GM12878 (cell line): Measurements from ENCODE around the gene TNRC6B. TPM values are rescaled to one million over a fixed set of nuclear protein-coding genes. Genes with fewer than 3 reads are reported as not detected.

Experiments
- ATAC-seq: fragments of 200-7000 bp; cut with Tn5 transposase; 3 replicates; pipeline ENCODE4 v1.9.1; 2020; ENCODE audit warnings: mild to moderate bottlenecking, moderate library complexity
- BruUV-seq: library from RNA; stranded (reverse); fragments of 400-500 nt; replicated peaks from 2 replicates; lab custom pipeline; 2021; lab: Mats Ljungman, UMichigan
- CTCF ChIA-PET: fragments of 300-600 bp; sonication (Branson Sonifier 250); formaldehyde crosslinking; extraction: SDS; loops from one replicate; lab custom pipeline; 2021; ENCODE audit warnings: inconsistent platforms; lab: Yijun Ruan, JAX
- POLR2A ChIA-PET: fragments of 350-600 bp; formaldehyde crosslinking; extraction: SDS; loops from one replicate; lab custom pipeline; 2021; ENCODE audit warnings: inconsistent platforms; lab: Charles Lee
- RAD21 ChIA-PET: fragments of 300-600 bp; sonication (Branson Sonifier 250); formaldehyde crosslinking; loops from one replicate; lab custom pipeline; 2023; ENCODE audit warnings: antibody characterized with exemption; ENCODE audit not compliant: unreplicated experiment; lab: Charles Lee
- SMC1A ChIA-PET: fragments of 300-600 bp; sonication (Branson Sonifier 250); formaldehyde crosslinking; loops from one replicate; lab custom pipeline; 2023; ENCODE audit not compliant: unreplicated experiment, uncharacterized antibody; lab: Charles Lee
- DNase-seq: peaks from one replicate; pipeline ENCODE4 v3.0.0-alpha.2; 2011; ENCODE audit warnings: low read depth, low spot score
- FAIRE-seq: peaks from 3 replicates; lab custom pipeline; 2011; peaks lifted over from hg19 to GRCh38; lab: Jason Lieb, UNC
- H2AFZ ChIP-seq: 2 replicates; pipeline ENCODE4 v1.6.0; 2011; ENCODE audit warnings: low read depth, low read length, control low read depth; ENCODE audit not compliant: control insufficient read depth
- H3K27ac ChIP-seq: 2 replicates; pipeline ENCODE4 v1.5.1; 2011; ENCODE audit warnings: control low read depth; ENCODE audit not compliant: control insufficient read depth, insufficient read depth
- H3K27me3 ChIP-seq, 2 experiments: replicated peaks in 1 of 2; 2 replicates each; pipeline versions ENCODE4 v1.6.0 to v1.6.1; 2011; ENCODE audit warnings: low read length in 1 of 2; ENCODE audit not compliant: control insufficient read depth in 2 of 2, insufficient read depth in 2 of 2
- H3K36me3 ChIP-seq, 2 experiments: 2 replicates each; pipeline ENCODE4 v1.5.1; 2011; ENCODE audit warnings: low read length in 1 of 2; ENCODE audit not compliant: control insufficient read depth in 2 of 2, insufficient read depth in 2 of 2
- H3K4me1 ChIP-seq: 2 replicates; pipeline ENCODE4 v1.6.1; 2011; ENCODE audit warnings: mild to moderate bottlenecking, low read length, moderate library complexity, mixed read lengths; ENCODE audit not compliant: control insufficient read depth, insufficient read depth
- H3K4me2 ChIP-seq: 2 replicates; pipeline ENCODE4 v1.6.0; 2011; ENCODE audit warnings: control low read depth; ENCODE audit not compliant: control insufficient read depth, insufficient read depth
- H3K4me3 ChIP-seq: fragments of 200-600 bp; sonication (generic); 2 replicates; pipeline ENCODE4 v1.5.1; 2016
- H3K79me2 ChIP-seq: 2 replicates; pipeline ENCODE4 v1.6.0; 2011; ENCODE audit warnings: low read length; ENCODE audit not compliant: control insufficient read depth, insufficient read depth
- H3K9ac ChIP-seq: 2 replicates; pipeline ENCODE4 v1.8.0; 2011; ENCODE audit warnings: low read length, control low read depth, mixed read lengths; ENCODE audit not compliant: control insufficient read depth, insufficient read depth
- H3K9me3 ChIP-seq: replicated peaks from 3 replicates; pipeline ENCODE4 v1.5.1; 2011; ENCODE audit warnings: mild to moderate bottlenecking, low read length; ENCODE audit not compliant: control insufficient read depth, insufficient read depth
- H4K20me1 ChIP-seq: 2 replicates; pipeline ENCODE4 v1.6.0; 2011; ENCODE audit not compliant: control insufficient read depth, insufficient read depth
- ASH2L ChIP-seq: fragments of 300-600, 200-600 bp; sonication (generic); IDR thresholded peaks from 2 replicates; pipeline ENCODE4 v1.6.1; 2017; ENCODE audit warnings: low read depth, mild to moderate bottlenecking, borderline replicate concordance
- BCL11A ChIP-seq: IDR thresholded peaks from 2 replicates; pipeline ENCODE4 v1.6.1; 2011; ENCODE audit warnings: low read depth, low read length
- CBX5 ChIP-seq: sonication (generic); IDR thresholded peaks from 2 replicates; pipeline ENCODE4 v1.6.1; 2016; ENCODE audit warnings: low read depth, moderate library complexity, mild to moderate bottlenecking, inconsistent platforms
- DPF2 ChIP-seq: fragments of 450-650 bp; IDR thresholded peaks from 2 replicates; pipeline ENCODE4 v1.6.1; 2017; ENCODE audit warnings: mild to moderate bottlenecking
- ETV6 ChIP-seq, 2 experiments: fragments of 450-650 bp in 1 of 2; IDR thresholded peaks in 1 of 2; conservative IDR thresholded peaks in 1 of 2; 2 replicates each; pipeline ENCODE4 v1.6.1; 2014; ENCODE audit warnings: antibody characterized with exemption in 1 of 2, borderline replicate concordance in 1 of 2, low read depth in 1 of 2, mild to moderate bottlenecking in 1 of 2, moderate library complexity in 1 of 2
- GATAD2B ChIP-seq: fragments of 450-650 bp; conservative IDR thresholded peaks from 2 replicates; pipeline ENCODE4 v1.6.1; 2017; ENCODE audit warnings: low read depth, mild to moderate bottlenecking, moderate library complexity
- HCFC1 ChIP-seq: fragments of 150-350 bp; IDR thresholded peaks from 2 replicates; pipeline ENCODE4 v1.6.1; 2014; ENCODE audit warnings: low read length
- KAT2A ChIP-seq: conservative IDR thresholded peaks from 2 replicates; pipeline ENCODE4 v1.6.1; 2011; ENCODE audit warnings: low read depth, low read length; ENCODE audit not compliant: control insufficient read depth
- NR2F1 ChIP-seq: fragments of 450-650 bp; conservative IDR thresholded peaks from 2 replicates; pipeline ENCODE4 v1.6.1; 2017; ENCODE audit warnings: mild to moderate bottlenecking
- RELA ChIP-seq: fragments of 450-650 bp; IDR thresholded peaks from 2 replicates; pipeline ENCODE4 v1.8.0; 2014; ENCODE audit warnings: borderline replicate concordance; ENCODE audit not compliant: partially characterized antibody
- TCF12 ChIP-seq: IDR thresholded peaks from 2 replicates; pipeline ENCODE4 v1.6.1; 2011; ENCODE audit warnings: low read depth, mild to moderate bottlenecking, low read length
- ZNF622 ChIP-seq: fragments of 450-650 bp; IDR thresholded peaks from 2 replicates; pipeline ENCODE4 v1.6.1; 2017; ENCODE audit warnings: mild to moderate bottlenecking, inconsistent platforms
- ZSCAN29 ChIP-seq: fragments of 450-650 bp; IDR thresholded peaks from 2 replicates; pipeline ENCODE4 v1.6.1; 2017; ENCODE audit warnings: mild to moderate bottlenecking, moderate library complexity
- WGBS: methylation state at CpG from one replicate; pipeline ENCODE4 v1.1.6; 2016; ENCODE audit warnings: low lambda C conversion rate; ENCODE audit not compliant: insufficient replicate concordance, insufficient coverage; ENCODE audit errors: missing lambda C conversion rate; 5-methylcytosine and 5-hydroxymethylcytosine counted together
- in situ Hi-C: fragments of 300-500 bp; cut with MboI; formaldehyde crosslinking; loops from 9 replicates; pipeline ENCODE4 v1.14.3; 2018; ENCODE audit warnings: mixed read lengths
- intact Hi-C: fragments of 100-400 bp; cut with micrococcal nuclease; formaldehyde crosslinking; loops from one replicate; pipeline ENCODE4 v1.14.2; 2022; ENCODE audit not compliant: unreplicated experiment
- polyA plus RNA-seq, 11 experiments: library from polyadenylated mRNA; depleted of rRNA in 4 of 11; unstranded in 6 of 11; stranded (reverse) in 5 of 11; fragments of >200 nt; fragmentation: Nextera tagmentation in 4 of 11; fragmentation: Illumina TruSeq in 1 of 11; extraction: Ambion mirVana in 4 of 11; extraction: Trizol in 1 of 11; gene quantifications; 1 replicate in 1 of 11; 2 replicates in 10 of 11; pipeline versions ENCODE4 v1.2.1 to v1.2.3, GENCODE V29; 2011 to 2016; ENCODE audit warnings: inconsistent platforms in 2 of 11, missing spikeins in 2 of 11, low read depth in 1 of 11
- total RNA-seq, 4 experiments: library from RNA; depleted of rRNA in 3 of 4; stranded (reverse); fragments of >200 nt in 3 of 4; fragmentation: Illumina TruSeq in 1 of 4; extraction: Trizol in 1 of 4; gene quantifications; 2 replicates each; pipeline versions ENCODE4 v1.2.1 to v1.2.3, GENCODE V29; 2013 to 2021
- TF ChIP-seq, protein P1 (sequence below): fragments of 450-650 bp; IDR thresholded peaks from 2 replicates; pipeline ENCODE4 v1.6.1; 2018; ENCODE audit warnings: borderline replicate concordance, mild to moderate bottlenecking; ENCODE audit not compliant: partially characterized antibody
- TF ChIP-seq, protein P2 (sequence below): IDR thresholded peaks from 2 replicates; pipeline ENCODE4 v1.6.1; 2012; ENCODE audit warnings: low read depth, low read length, improper control_type of control experiment
- TF ChIP-seq, protein P3 (sequence below): fragments of 450-650 bp; IDR thresholded peaks from 2 replicates; pipeline ENCODE4 v1.6.1; 2016; ENCODE audit warnings: mild to moderate bottlenecking

Gene TNRC6B
- total and polyA plus RNA-seq, 10 of the 15 experiments (the other 5 are each of a cell fraction or from before 2014, with no cell fraction given), result 3.6 to 32.8 (median 16.4) TPM

GRCh38 chr22:40346185-40347118, 168.7 kb downstream of the TNRC6B start, which contains the start of gene ADSL:
Gene ADSL (plus strand): TSS chr22:40346500. CDS start chr22:40346559, 59 bp downstream.
- SMC1A ChIA-PET, result interaction anchor here (0.5 to 5.3 kb wide), 30 partner anchors 7 to 817 kb away, joined by 3 to 67 read pairs (median 4); partner anchors contain the start of gene TNRC6B
- no peak; the same call in 1 of the 2 replicates for TF ChIP-seq ZSCAN29
- TF ChIP-seq CBX5, result no peak
- peak; percentile 49; the same call in 1 of the 2 replicates for TF ChIP-seq DPF2
- peak; percentile 89 for TF ChIP-seq NR2F1
- no peak for TF ChIP-seq KAT2A
- 0 out of 2 replicates have a peak, but pooled peaks have one; percentile 28 for TF ChIP-seq TCF12
- TF ChIP-seq ZNF622, result no peak
- TF ChIP-seq BCL11A, result no peak
- TF ChIP-seq, protein P1, sequence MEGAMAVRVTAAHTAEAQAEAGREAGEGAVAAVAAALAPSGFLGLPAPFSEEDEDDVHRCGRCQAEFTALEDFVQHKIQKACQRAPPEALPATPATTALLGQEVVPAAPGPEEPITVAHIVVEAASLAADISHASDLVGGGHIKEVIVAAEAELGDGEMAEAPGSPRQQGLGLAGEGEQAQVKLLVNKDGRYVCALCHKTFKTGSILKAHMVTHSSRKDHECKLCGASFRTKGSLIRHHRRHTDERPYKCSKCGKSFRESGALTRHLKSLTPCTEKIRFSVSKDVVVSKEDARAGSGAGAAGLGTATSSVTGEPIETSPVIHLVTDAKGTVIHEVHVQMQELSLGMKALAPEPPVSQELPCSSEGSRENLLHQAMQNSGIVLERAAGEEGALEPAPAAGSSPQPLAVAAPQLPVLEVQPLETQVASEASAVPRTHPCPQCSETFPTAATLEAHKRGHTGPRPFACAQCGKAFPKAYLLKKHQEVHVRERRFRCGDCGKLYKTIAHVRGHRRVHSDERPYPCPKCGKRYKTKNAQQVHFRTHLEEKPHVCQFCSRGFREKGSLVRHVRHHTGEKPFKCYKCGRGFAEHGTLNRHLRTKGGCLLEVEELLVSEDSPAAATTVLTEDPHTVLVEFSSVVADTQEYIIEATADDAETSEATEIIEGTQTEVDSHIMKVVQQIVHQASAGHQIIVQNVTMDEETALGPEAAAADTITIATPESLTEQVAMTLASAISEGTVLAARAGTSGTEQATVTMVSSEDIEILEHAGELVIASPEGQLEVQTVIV, result peak; percentile 38
- 0 out of 2 replicates have a peak, but pooled peaks have one; percentile 53 for TF ChIP-seq ASH2L
- peak in 1 of 2 experiments; percentile 53; a peak in 2 of 4 replicates for TF ChIP-seq ETV6 (conservative IDR thresholded peaks at IDR 0.05 in 1 of 2, IDR thresholded peaks at IDR 0.05 in 1 of 2; ENCODE audit: borderline replicate concordance in 1 of 2, low read depth in 1 of 2)
- peak; percentile 72 for TF ChIP-seq GATAD2B
- TF ChIP-seq, protein P2, sequence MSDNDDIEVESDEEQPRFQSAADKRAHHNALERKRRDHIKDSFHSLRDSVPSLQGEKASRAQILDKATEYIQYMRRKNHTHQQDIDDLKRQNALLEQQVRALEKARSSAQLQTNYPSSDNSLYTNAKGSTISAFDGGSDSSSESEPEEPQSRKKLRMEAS, result no peak; the same call in none of the 2 replicates
- TF ChIP-seq RELA, result no peak
- TF ChIP-seq, protein P3, sequence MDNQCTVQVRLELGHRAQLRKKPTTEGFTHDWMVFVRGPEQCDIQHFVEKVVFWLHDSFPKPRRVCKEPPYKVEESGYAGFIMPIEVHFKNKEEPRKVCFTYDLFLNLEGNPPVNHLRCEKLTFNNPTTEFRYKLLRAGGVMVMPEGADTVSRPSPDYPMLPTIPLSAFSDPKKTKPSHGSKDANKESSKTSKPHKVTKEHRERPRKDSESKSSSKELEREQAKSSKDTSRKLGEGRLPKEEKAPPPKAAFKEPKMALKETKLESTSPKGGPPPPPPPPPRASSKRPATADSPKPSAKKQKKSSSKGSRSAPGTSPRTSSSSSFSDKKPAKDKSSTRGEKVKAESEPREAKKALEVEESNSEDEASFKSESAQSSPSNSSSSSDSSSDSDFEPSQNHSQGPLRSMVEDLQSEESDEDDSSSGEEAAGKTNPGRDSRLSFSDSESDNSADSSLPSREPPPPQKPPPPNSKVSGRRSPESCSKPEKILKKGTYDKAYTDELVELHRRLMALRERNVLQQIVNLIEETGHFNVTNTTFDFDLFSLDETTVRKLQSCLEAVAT, result peak; percentile 98
- peak; percentile 61 for TF ChIP-seq HCFC1

More at GRCh38 chr22:40346185-40347118, 168.7 kb downstream of the TNRC6B start, which contains the start of gene ADSL:
- ATAC-seq (peak; percentile 95), DNase-seq (peak; percentile 41), FAIRE-seq (peak; percentile 83)
- Histone ChIP-seq H3K9me3 (no peaks in the 10 kb centered on the region), H3K4me2 (peak within 1 kb of the TSS; percentile 89), H3K27ac (peak within 1 kb of the TSS; percentile 92), H3K4me1 (0 out of 2 replicates have a peak, but pooled peaks cover 3% of the 10 kb centered on the region), H3K4me3 (peak within 1 kb of the TSS; percentile 81), H3K79me2 (peaks cover 41% of the 10 kb centered on the region), H4K20me1 (no peaks in the 10 kb centered on the region), H3K36me3 (peaks cover 0 to 16% of the 10 kb centered on the region in 2 experiments; a peak in 3 of 4 replicates), H2AFZ (peak within 1 kb of the TSS; percentile 100), H3K27me3 (no peaks in the 10 kb centered on the region), H3K9ac (peak within 1 kb of the TSS; percentile 92)
- intact Hi-C loops, result loop anchor here (1.0 to 10.0 kb wide), 4 partner anchors 44 to 814 kb away; partner anchors contain the start of gene RPS19BP1
- WGBS, result under 1% methylated on average over 65 of the region's 65 CpGs
- ChIA-PET RAD21 (interaction anchor here (0.6 to 4.9 kb wide), 25 partner anchors 10 to 891 kb away, joined by 3 to 40 read pairs (median 4); partner anchors contain the start of gene TNRC6B), CTCF (interaction anchor here (0.6 to 4.6 kb wide), 21 partner anchors 8 to 812 kb away, joined by 3 to 68 read pairs (median 12); no protein-coding TSS in a partner anchor), POLR2A (interaction anchor here (0.5 to 4.4 kb wide), 16 partner anchors 10 to 424 kb away, joined by 3 to 28 read pairs (median 3); partner anchors contain the start of genes MRTFA and TNRC6B)
- BruUV-seq, result no TSS peak
- in situ Hi-C loops, result loop anchor here (5.0 kb wide), 2 partner anchors 299 to 809 kb away; no protein-coding TSS in a partner anchor
